PC-9 (cell line): Measurements from ENCODE around the gene NUP210. TPM values are rescaled to one million over a fixed set of nuclear protein-coding genes. Genes with fewer than 3 reads are reported as not detected.

ENCODE experiments used
- BruUV-seq: library from RNA; stranded (reverse); fragments of 400-500 nt; replicated peaks from 2 replicates; lab custom pipeline; 2021; lab: Mats Ljungman, UMichigan
- CTCF ChIA-PET: fragments of 300-600 bp; sonication (Branson Sonifier 250); formaldehyde crosslinking; loops from one replicate; lab custom pipeline; 2022; ENCODE audit warnings: antibody characterized with exemption; lab: Charles Lee
- POLR2A ChIA-PET: fragments of 300-600 bp; sonication (Branson Sonifier 250); formaldehyde crosslinking; loops from one replicate; lab custom pipeline; 2022; ENCODE audit warnings: antibody characterized with exemption; ENCODE audit not compliant: unreplicated experiment; lab: Charles Lee
- DNase-seq, 2 experiments: peaks; one replicate each; pipeline versions ENCODE4 v3.0.0 to v3.0.0-alpha.2; 2015 to 2022; ENCODE audit warnings: mixed read lengths in 1 of 2
- H2AFZ ChIP-seq: fragments of 200-600 bp; sonication (generic); 2 replicates; pipeline ENCODE4 v1.8.1; 2017; ENCODE audit warnings: antibody characterized with exemption
- H3F3A ChIP-seq: fragments of 200-600 bp; sonication (generic); 2 replicates; pipeline ENCODE4 v1.8.1; 2017; ENCODE audit warnings: antibody characterized with exemption, mild to moderate bottlenecking, low read depth; ENCODE audit not compliant: insufficient read depth
- H3K27ac ChIP-seq: fragments of 200-600 bp; sonication (generic); 2 replicates; pipeline ENCODE4 v1.6.1; 2016; ENCODE audit warnings: mixed run types
- H3K27me3 ChIP-seq: fragments of 200-600 bp; sonication (generic); 2 replicates; pipeline ENCODE4 v1.6.1; 2016; ENCODE audit warnings: low read depth, mixed run types; ENCODE audit not compliant: insufficient read depth
- H3K36me3 ChIP-seq: fragments of 200-600 bp; sonication (generic); 2 replicates; pipeline ENCODE4 v1.6.1; 2016; ENCODE audit warnings: low read depth, mixed run types
- H3K4me1 ChIP-seq: fragments of 200-600 bp; sonication (generic); replicated peaks from 2 replicates; pipeline ENCODE4 v1.6.1; 2016; ENCODE audit warnings: mixed run types; ENCODE audit not compliant: insufficient read depth
- H3K4me2 ChIP-seq: fragments of 200-600 bp; sonication (generic); 2 replicates; pipeline ENCODE4 v1.6.1; 2017; ENCODE audit warnings: mixed run types
- H3K4me3 ChIP-seq: fragments of 200-600 bp; sonication (generic); 2 replicates; pipeline ENCODE4 v1.6.1; 2016; ENCODE audit warnings: mixed run types
- H3K79me2 ChIP-seq: fragments of 200-600 bp; sonication (generic); 2 replicates; pipeline ENCODE4 v1.6.1; 2017; ENCODE audit warnings: low read depth, mixed run types
- H3K9me2 ChIP-seq: fragments of 200-600 bp; sonication (generic); 2 replicates; pipeline ENCODE4 v1.8.1; 2017; ENCODE audit warnings: mild to moderate bottlenecking; ENCODE audit not compliant: insufficient read depth
- H3K9me3 ChIP-seq: fragments of 200-600 bp; sonication (generic); 2 replicates; pipeline ENCODE4 v1.8.1; 2016; ENCODE audit warnings: low read depth; ENCODE audit not compliant: insufficient read depth
- H4K20me1 ChIP-seq: fragments of 200-600 bp; sonication (generic); 2 replicates; pipeline ENCODE4 v1.8.1; 2017; ENCODE audit not compliant: insufficient read depth
- EZH2 ChIP-seq: fragments of 200-600 bp; sonication (generic); IDR thresholded peaks from 2 replicates; pipeline ENCODE4 v1.8.0; 2017; ENCODE audit warnings: antibody characterized with exemption, low read depth
- intact Hi-C: fragments of 100-400 bp; cut with micrococcal nuclease; formaldehyde crosslinking; loops from one replicate; pipeline ENCODE4 v1.10.0; 2022; ENCODE audit not compliant: unreplicated experiment
- total RNA-seq: library from RNA; stranded (reverse); gene quantifications from 2 replicates; pipeline ENCODE4 v1.2.3, GENCODE V29; 2021
- TF ChIP-seq, protein P1 (sequence below): fragments of 200-600 bp; sonication (generic); conservative IDR thresholded peaks from 2 replicates; pipeline ENCODE4 v1.6.1; 2017; ENCODE audit warnings: mixed run types, antibody characterized with exemption, mild to moderate bottlenecking, moderate library complexity

Gene NUP210
- total RNA-seq, 1 experiment from 2014 or later: 84.0 TPM

DNA sequence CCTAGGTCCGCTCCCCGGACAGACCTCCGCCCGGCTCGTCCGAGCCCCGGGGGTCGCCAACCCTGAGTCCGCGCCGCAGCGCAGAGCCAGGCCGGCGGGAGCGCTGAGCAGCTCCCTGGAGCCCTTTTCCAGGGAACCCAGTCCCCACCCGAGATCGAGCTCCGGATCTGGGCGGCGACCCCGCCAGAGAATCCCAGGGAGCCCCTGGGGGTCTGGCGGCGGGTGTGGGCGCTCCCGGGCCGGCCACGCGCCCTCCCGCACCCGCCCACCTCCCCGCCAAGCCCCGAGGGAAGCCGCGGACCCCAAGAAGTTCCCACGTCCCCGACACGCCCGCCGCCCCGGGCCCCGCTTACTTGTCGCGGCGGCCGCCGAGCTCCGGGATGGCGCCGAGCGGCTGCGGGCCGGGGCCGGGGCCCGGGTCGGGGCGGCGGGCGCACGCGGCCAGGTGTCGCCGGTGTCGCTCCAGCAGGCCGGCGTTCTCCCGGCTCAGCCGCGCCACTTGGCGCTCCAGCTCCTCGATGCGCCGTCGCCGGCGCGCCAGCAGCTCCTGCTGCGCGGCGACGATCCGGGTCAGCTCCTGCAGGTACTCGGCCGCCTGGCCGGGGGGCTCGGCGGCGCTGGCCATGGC lies 137.7 kb downstream of the NUP210 start:
- CTCF ChIA-PET: interaction anchor here (0.7 to 1.4 kb wide), 2 partner anchors 137 to 331 kb away, joined by 3 to 13 read pairs; no protein-coding TSS in a partner anchor
- H3K27me3 ChIP-seq: no peaks in the 10 kb centered on the region
- BruUV-seq: no TSS peak
- H3K79me2 ChIP-seq: no peaks in the 10 kb centered on the region
- H2AFZ ChIP-seq: peak overlapping the region; percentile 87
- peaks cover 18% of the 10 kb centered on the region for H3K4me1 ChIP-seq
- H3K4me3 ChIP-seq: peak overlapping the region; percentile 87
- H3K9me3 ChIP-seq: 0 out of 2 replicates have a peak, but pooled peaks cover 3% of the 10 kb centered on the region
- H4K20me1 ChIP-seq: no peaks in the 10 kb centered on the region
- TF ChIP-seq EZH2: no peak
- TF ChIP-seq, protein P1, sequence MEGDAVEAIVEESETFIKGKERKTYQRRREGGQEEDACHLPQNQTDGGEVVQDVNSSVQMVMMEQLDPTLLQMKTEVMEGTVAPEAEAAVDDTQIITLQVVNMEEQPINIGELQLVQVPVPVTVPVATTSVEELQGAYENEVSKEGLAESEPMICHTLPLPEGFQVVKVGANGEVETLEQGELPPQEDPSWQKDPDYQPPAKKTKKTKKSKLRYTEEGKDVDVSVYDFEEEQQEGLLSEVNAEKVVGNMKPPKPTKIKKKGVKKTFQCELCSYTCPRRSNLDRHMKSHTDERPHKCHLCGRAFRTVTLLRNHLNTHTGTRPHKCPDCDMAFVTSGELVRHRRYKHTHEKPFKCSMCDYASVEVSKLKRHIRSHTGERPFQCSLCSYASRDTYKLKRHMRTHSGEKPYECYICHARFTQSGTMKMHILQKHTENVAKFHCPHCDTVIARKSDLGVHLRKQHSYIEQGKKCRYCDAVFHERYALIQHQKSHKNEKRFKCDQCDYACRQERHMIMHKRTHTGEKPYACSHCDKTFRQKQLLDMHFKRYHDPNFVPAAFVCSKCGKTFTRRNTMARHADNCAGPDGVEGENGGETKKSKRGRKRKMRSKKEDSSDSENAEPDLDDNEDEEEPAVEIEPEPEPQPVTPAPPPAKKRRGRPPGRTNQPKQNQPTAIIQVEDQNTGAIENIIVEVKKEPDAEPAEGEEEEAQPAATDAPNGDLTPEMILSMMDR: no peak
- no peak overlapping the region for H3K27ac ChIP-seq
- peak in 1 of 2 experiments; percentile 29 for DNase-seq
- no peaks in the 10 kb centered on the region for H3K36me3 ChIP-seq
- H3F3A ChIP-seq: peaks cover 8% of the 10 kb centered on the region; the same call in 1 of the 2 replicates
- peak overlapping the region; percentile 99 for H3K4me2 ChIP-seq
- POLR2A ChIA-PET: interaction anchor here (0.6 kb wide), 1 partner anchor 216 kb away, joined by 3 read pairs; no protein-coding TSS in a partner anchor
- no peaks in the 10 kb centered on the region for H3K9me2 ChIP-seq
- intact Hi-C loops: loop anchor here (5.0 to 10.0 kb wide), 2 partner anchors 170 to 372 kb away; no protein-coding TSS in a partner anchor

DNA sequence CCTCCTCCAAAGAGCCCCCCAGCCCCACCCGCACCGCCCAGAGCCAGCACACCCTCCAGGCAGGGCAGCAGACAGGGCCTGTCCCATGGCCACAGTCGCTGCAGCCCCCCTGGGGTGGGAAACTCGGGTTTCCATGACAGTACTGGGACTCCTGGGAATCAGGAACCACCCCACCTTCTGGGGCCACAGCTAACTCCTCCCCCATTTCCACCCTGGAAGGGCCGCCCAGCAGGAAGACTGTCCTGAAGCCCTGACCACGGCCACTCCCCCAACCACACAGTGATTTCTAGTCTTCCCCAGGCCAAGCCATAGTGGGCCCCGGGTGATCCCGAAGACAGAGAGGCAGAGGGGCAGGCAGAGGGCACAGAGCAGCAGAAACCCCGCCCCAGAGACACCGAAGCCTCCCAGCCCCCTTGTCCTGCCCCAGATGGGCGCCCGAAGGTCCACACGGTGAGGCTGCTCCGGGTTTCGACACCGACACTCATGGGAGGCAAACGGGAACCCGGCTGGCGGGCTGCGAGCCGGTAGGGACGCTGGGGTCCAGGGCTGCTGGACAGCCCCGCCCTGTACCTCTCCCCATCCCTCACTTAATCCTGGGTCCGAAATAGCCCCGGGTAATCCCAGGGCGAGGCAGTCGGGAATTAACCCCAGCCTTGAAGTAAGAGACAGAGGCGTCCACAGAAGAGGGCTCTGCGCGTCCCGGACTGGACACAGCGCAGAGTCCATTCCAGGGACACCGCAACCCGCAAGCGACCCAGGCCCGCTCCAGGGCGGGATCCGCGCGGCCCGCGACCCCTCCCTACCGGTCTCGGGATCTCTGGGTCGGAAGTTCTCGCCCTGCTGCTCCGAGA lies 138.4 kb downstream of the NUP210 start:
- Histone ChIP-seq H3K4me1 (peaks cover 19% of the 10 kb centered on the region), H3K9me2 (no peaks in the 10 kb centered on the region), H3F3A (peaks cover 8% of the 10 kb centered on the region; the same call in 1 of the 2 replicates), H3K36me3 (no peaks in the 10 kb centered on the region), H3K9me3 (no peaks in the 10 kb centered on the region), H3K4me3 (peak overlapping the region; percentile 87), H2AFZ (peak overlapping the region; percentile 87), H3K79me2 (no peaks in the 10 kb centered on the region), H3K4me2 (peak overlapping the region; percentile 99), H3K27me3 (no peaks in the 10 kb centered on the region), H4K20me1 (no peaks in the 10 kb centered on the region), H3K27ac (no peak overlapping the region)
- TF ChIP-seq EZH2: no peak
- TF ChIP-seq, protein P1: no peak
- CTCF ChIA-PET: no interaction called here
- no TSS peak for BruUV-seq
- POLR2A ChIA-PET: interaction anchor here (0.6 kb wide), 1 partner anchor 215 kb away, joined by 3 read pairs; no protein-coding TSS in a partner anchor
- peak; percentile 55 to 57 for DNase-seq
- intact Hi-C loops: loop anchor here (5.0 to 10.0 kb wide), 2 partner anchors 169 to 373 kb away; no protein-coding TSS in a partner anchor

DNA sequence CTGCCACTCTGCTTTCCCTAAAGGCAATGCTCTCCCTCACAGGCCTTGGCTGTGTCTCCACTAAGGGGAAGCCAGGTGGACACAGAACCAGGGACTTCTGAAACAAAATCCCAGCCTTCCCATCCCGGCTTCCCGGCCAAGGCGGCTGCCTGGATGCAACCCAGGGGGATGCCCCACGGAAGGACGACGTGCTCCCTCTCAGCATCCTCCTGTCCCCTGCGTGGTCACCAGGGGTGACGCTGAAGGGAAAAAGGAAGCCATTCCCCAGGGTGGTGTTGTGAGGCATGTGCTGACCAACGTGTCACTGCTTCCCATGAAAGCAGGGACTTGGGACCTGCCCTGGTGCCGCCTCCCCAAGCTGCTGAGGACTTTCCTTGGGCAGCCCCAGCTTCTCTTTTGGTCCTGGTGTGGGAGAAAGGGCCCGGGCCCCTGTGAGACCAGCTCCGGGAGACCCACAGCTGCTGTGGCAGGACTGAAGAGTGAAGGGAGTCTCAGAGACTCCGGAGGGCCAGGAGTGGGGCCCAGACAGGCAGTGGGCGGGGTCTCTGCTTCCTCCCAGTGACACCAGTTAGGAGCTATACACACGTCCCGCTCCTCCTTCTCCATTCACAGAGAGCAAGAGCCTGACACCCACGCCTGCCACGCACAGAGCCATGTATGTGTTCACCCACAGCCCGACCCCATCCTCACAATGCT lies 139.2 kb downstream of the NUP210 start:
- Histone ChIP-seq H3K27me3 (no peaks in the 10 kb centered on the region), H2AFZ (no peak overlapping the region), H3K36me3 (no peaks in the 10 kb centered on the region), H3K4me3 (no peak overlapping the region), H4K20me1 (no peaks in the 10 kb centered on the region), H3F3A (peaks cover 8% of the 10 kb centered on the region; the same call in 1 of the 2 replicates), H3K79me2 (no peaks in the 10 kb centered on the region), H3K9me2 (no peaks in the 10 kb centered on the region), H3K4me1 (peaks cover 19% of the 10 kb centered on the region), H3K27ac (no peak overlapping the region), H3K4me2 (peak overlapping the region; percentile 99; the same call in 1 of the 2 replicates), H3K9me3 (no peaks in the 10 kb centered on the region)
- TF ChIP-seq, protein P1: no peak
- no peak for TF ChIP-seq EZH2
- no TSS peak for BruUV-seq
- ChIA-PET CTCF (no interaction called here), POLR2A (no interaction called here)
- DNase-seq: no peak
- intact Hi-C loops: loop anchor here (5.0 to 10.0 kb wide), 2 partner anchors 169 to 374 kb away; no protein-coding TSS in a partner anchor
